ENCODE data around the gene HPS3. TPM values are rescaled to one million over a fixed set of nuclear protein-coding genes. Genes with fewer than 3 reads are reported as not detected.

Gene HPS3
- total and polyA plus RNA-seq, 2 of the 4 experiments (the other 2 are of a cell fraction): 15.2 to 24.2 TPM

DNA sequence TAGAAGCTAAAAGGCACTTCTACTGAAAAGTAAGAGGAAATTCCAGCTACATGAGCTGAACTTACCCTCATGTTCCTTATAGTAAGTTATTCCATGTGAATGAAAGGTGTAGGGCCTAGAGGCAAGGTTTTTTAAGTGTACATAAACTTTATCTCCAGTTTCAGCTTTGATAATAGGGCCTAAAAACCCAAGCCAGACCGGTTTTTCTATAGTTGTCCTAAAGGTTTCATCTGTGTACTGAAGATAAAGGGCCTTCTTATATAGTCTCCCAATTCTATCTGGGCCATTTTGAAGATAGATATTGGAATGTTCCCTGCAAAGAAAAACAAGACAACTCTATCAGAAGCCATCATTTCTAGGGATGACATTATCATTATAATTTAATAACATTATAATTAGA lies 82.9 kb downstream of the HPS3 start:
- no peak overlapping the region for H3K18ac ChIP-seq (ENCODE audit: low read depth, low read length)
- no peak overlapping the region for H2AFZ ChIP-seq (replicated peaks; ENCODE audit: low read length, poor library complexity)
- H2BK5ac ChIP-seq (ENCODE audit: low read depth, low read length, poor library complexity, severe bottlenecking): no peak overlapping the region
- DNase-seq (no peak), ATAC-seq (ENCODE audit: low read depth) (no peak)
- H3K14ac ChIP-seq (replicated peaks; ENCODE audit: low read depth, low read length): no peak overlapping the region
- H4K20me1 ChIP-seq (ENCODE audit: insufficient read depth, low read length): no peaks in the 10 kb centered on the region
- no peak overlapping the region for H2AK9ac ChIP-seq (replicated peaks; ENCODE audit: low read depth, low read length, poor library complexity)
- no peak overlapping the region for H2BK20ac ChIP-seq (ENCODE audit: low read depth, low read length)
- H3K27me3 ChIP-seq (ENCODE audit: control insufficient read depth, insufficient read depth, low read length): no peaks in the 10 kb centered on the region
- POLR2A ChIA-PET (ENCODE audit: unreplicated experiment): no interaction called here
- no peak overlapping the region for H2BK15ac ChIP-seq (ENCODE audit: low read depth, low read length)
- H3K9me1 ChIP-seq (ENCODE audit: insufficient read depth, low read length): no peaks in the 10 kb centered on the region
- no peak overlapping the region for H4K91ac ChIP-seq (ENCODE audit: insufficient read depth, low read depth, low read length)
- CTCF ChIA-PET: interaction anchor here (0.6 to 1.2 kb wide), 2 partner anchors 12 to 67 kb away, joined by 4 read pairs; no protein-coding TSS in a partner anchor
- WGBS, 2 experiments (ENCODE audit: extremely low coverage in 2 of 2, insufficient read length in 1 of 2): no CpG with 5 or more reads among the region's 1 CpG
- no TSS peak for BruUV-seq (replicated peaks)
- no peaks in the 10 kb centered on the region for H3K9me3 ChIP-seq (ENCODE audit: control insufficient read depth, insufficient read depth, low read length)
- no peak overlapping the region for H3K4ac ChIP-seq (ENCODE audit: low read depth, low read length)
- H4K5ac ChIP-seq (ENCODE audit: low read depth, low read length): no peak overlapping the region
- no peak overlapping the region for H4K8ac ChIP-seq (ENCODE audit: low read depth in 2 of 2, low read length in 2 of 2)
- H3K9ac ChIP-seq (ENCODE audit: low read depth, low read length): no peak overlapping the region
- TF ChIP-seq ELK1 (IDR thresholded peaks at IDR 0.05; ENCODE audit: borderline replicate concordance, low read depth, low read length): no peak
- TF ChIP-seq BHLHE40 (IDR thresholded peaks at IDR 0.05; ENCODE audit: low read depth, low read length): no peak
- TF ChIP-seq RAD21 (IDR thresholded peaks at IDR 0.05; ENCODE audit: low read length): no peak
- TF ChIP-seq SMC3 (IDR thresholded peaks at IDR 0.05; ENCODE audit: low read depth, low read length): no peak
- TF ChIP-seq RFX5 (IDR thresholded peaks at IDR 0.05; ENCODE audit: low read depth, low read length): no peak
- TF ChIP-seq MXI1 (IDR thresholded peaks at IDR 0.05; ENCODE audit: borderline replicate concordance, low read depth, low read length): no peak
- TF ChIP-seq MAZ (IDR thresholded peaks at IDR 0.05; ENCODE audit: borderline replicate concordance, low read depth, low read length): no peak
- TF ChIP-seq CHD1 (IDR thresholded peaks at IDR 0.05; ENCODE audit: low read depth, low read length): no peak
- no peak for TF ChIP-seq NFE2L2 (IDR thresholded peaks at IDR 0.05; ENCODE audit: low read depth, low read length)
- TF ChIP-seq POLR2A (IDR thresholded peaks at IDR 0.05; ENCODE audit: low read depth, low read length): no peak
- TF ChIP-seq, protein P1, sequence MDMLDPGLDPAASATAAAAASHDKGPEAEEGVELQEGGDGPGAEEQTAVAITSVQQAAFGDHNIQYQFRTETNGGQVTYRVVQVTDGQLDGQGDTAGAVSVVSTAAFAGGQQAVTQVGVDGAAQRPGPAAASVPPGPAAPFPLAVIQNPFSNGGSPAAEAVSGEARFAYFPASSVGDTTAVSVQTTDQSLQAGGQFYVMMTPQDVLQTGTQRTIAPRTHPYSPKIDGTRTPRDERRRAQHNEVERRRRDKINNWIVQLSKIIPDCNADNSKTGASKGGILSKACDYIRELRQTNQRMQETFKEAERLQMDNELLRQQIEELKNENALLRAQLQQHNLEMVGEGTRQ (IDR thresholded peaks at IDR 0.05; ENCODE audit: low read depth, low read length): no peak
- TF ChIP-seq, protein P2, sequence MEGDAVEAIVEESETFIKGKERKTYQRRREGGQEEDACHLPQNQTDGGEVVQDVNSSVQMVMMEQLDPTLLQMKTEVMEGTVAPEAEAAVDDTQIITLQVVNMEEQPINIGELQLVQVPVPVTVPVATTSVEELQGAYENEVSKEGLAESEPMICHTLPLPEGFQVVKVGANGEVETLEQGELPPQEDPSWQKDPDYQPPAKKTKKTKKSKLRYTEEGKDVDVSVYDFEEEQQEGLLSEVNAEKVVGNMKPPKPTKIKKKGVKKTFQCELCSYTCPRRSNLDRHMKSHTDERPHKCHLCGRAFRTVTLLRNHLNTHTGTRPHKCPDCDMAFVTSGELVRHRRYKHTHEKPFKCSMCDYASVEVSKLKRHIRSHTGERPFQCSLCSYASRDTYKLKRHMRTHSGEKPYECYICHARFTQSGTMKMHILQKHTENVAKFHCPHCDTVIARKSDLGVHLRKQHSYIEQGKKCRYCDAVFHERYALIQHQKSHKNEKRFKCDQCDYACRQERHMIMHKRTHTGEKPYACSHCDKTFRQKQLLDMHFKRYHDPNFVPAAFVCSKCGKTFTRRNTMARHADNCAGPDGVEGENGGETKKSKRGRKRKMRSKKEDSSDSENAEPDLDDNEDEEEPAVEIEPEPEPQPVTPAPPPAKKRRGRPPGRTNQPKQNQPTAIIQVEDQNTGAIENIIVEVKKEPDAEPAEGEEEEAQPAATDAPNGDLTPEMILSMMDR (conservative IDR thresholded peaks at IDR 0.05; ENCODE audit: low read depth, low read length): no peak
- no peak for TF ChIP-seq FOS (IDR thresholded peaks at IDR 0.05; ENCODE audit: low read depth, low read length)
- dilution Hi-C loops (cut with HindIII; ENCODE audit: low sequenced_read_pairs, unreplicated experiment) (no loop called here), in situ Hi-C loops (cut with MboI; ENCODE audit: low sequenced_read_pairs) (no loop called here), intact Hi-C loops (cut with micrococcal nuclease) (no loop called here)
- no peak overlapping the region for H3K4me2 ChIP-seq (ENCODE audit: low read depth, low read length)
- no peak overlapping the region for H3K4me3 ChIP-seq (ENCODE audit: insufficient read depth, low read depth, low read length)
- no peak overlapping the region for H2AK5ac ChIP-seq (ENCODE audit: low read depth, low read length)
- no peaks in the 10 kb centered on the region for H3K36me3 ChIP-seq (ENCODE audit: control insufficient read depth, insufficient read depth, low read length)
- H3K56ac ChIP-seq (ENCODE audit: extremely low read depth, insufficient read depth, low read length): no peak overlapping the region
- H3K23ac ChIP-seq (ENCODE audit: low read depth, low read length): no peak overlapping the region
- no peaks in the 10 kb centered on the region for H3K79me1 ChIP-seq (ENCODE audit: low read depth in 1 of 2, low read length in 2 of 2)
- 0 out of 2 replicates have a peak, but pooled peaks cover 2% of the 10 kb centered on the region for H3K4me1 ChIP-seq (ENCODE audit: control insufficient read depth, insufficient read depth, low read length)
- H2BK120ac ChIP-seq (ENCODE audit: low read depth, low read length): no peak overlapping the region
- no peak overlapping the region for H3K27ac ChIP-seq (ENCODE audit: insufficient read depth, low read length)

All from IMR-90 (cell line).